LNCAP (cell line): ENCODE data around the gene CHAMP1.

Source experiments
- TF ChIP-seq, protein P1 (sequence below): fragments of 450-650 bp; IDR thresholded peaks from 2 replicates; pipeline ENCODE4 v1.5.1; 2017; ENCODE audit warnings: mild to moderate bottlenecking

Gene CHAMP1, protein sequence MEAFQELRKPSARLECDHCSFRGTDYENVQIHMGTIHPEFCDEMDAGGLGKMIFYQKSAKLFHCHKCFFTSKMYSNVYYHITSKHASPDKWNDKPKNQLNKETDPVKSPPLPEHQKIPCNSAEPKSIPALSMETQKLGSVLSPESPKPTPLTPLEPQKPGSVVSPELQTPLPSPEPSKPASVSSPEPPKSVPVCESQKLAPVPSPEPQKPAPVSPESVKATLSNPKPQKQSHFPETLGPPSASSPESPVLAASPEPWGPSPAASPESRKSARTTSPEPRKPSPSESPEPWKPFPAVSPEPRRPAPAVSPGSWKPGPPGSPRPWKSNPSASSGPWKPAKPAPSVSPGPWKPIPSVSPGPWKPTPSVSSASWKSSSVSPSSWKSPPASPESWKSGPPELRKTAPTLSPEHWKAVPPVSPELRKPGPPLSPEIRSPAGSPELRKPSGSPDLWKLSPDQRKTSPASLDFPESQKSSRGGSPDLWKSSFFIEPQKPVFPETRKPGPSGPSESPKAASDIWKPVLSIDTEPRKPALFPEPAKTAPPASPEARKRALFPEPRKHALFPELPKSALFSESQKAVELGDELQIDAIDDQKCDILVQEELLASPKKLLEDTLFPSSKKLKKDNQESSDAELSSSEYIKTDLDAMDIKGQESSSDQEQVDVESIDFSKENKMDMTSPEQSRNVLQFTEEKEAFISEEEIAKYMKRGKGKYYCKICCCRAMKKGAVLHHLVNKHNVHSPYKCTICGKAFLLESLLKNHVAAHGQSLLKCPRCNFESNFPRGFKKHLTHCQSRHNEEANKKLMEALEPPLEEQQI

DNA sequence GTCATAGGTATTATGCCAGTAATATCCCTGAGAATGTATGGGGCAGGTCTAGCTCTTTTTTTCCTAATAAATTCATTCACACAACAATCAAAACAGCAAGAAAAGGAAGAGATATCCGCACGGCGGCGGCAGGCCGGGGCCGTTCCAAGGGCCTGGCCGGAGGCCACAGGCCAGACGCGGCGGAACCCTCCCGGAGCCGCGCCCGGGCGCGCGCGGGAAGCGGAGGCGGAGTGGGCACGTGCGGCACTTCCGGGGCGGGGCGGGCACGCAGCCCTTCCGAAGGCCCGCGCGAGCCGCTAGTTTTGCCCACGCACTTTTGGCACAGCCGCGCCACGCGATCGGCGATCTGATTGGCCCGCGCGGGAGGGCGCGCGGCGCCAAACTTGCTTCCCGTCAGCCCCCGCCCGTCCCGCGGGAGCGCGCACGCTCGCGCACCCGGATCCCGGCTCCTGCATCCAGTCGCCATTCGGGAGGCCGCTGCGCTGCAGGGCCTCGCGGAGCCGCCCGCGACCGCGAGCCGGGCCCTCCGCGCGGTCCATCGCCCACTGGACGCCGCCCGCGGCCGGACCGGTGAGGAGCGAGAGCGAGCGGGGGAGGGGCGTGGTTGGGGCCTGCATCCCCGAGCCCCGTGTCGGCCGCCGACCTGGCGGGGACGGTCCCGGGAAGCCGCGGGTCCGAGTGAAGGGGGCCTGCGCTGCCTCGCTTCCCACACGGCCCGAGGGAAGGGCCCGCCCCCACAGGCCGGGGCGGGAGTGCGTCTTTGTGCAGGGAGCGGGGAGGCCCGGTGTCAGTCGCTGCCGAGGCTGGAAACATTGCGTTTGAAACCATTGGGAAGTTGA lies at the start of gene CHAMP1:
TSS of gene CHAMP1 (plus strand) at position 430 of the 839 bp plus-strand sequence. CDS start 9,340 bp downstream, outside the sequence.
- TF ChIP-seq, protein P1, sequence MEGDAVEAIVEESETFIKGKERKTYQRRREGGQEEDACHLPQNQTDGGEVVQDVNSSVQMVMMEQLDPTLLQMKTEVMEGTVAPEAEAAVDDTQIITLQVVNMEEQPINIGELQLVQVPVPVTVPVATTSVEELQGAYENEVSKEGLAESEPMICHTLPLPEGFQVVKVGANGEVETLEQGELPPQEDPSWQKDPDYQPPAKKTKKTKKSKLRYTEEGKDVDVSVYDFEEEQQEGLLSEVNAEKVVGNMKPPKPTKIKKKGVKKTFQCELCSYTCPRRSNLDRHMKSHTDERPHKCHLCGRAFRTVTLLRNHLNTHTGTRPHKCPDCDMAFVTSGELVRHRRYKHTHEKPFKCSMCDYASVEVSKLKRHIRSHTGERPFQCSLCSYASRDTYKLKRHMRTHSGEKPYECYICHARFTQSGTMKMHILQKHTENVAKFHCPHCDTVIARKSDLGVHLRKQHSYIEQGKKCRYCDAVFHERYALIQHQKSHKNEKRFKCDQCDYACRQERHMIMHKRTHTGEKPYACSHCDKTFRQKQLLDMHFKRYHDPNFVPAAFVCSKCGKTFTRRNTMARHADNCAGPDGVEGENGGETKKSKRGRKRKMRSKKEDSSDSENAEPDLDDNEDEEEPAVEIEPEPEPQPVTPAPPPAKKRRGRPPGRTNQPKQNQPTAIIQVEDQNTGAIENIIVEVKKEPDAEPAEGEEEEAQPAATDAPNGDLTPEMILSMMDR = no peak

DNA sequence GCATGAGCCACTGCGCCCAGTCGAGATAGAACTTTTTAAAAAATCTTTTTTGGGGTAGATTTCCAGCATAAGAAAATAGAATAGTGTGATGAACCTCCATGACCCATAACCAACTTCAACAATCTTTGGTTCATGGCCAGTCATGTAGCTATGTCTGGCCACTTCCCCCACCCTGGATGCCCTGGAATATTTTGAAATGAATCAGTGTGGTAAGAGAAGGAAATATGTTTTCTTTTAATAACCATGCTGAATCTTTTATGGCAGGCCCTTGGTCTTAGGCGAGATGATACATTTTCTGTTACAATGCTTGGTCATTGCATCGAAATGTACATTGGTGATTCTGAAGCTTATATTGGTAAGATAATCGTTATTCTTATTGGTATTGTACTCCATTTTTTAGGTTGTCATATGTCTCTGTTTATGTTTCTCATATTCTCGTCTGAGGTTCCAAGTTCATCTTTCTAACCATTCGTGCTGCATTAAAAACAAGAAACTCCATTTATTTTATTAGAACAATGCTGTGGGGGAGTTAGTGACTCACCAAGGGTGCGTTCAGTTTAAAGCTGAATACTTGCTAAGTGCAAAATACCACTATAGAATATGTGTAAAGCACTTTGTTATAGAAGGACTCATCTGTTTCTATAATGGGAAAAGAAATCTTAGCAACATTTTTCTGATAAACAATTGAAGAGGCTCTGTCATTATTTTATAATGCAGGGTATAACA lies 49.3 kb upstream of the CHAMP1 start:
- TF ChIP-seq, protein P1 = no peak

DNA sequence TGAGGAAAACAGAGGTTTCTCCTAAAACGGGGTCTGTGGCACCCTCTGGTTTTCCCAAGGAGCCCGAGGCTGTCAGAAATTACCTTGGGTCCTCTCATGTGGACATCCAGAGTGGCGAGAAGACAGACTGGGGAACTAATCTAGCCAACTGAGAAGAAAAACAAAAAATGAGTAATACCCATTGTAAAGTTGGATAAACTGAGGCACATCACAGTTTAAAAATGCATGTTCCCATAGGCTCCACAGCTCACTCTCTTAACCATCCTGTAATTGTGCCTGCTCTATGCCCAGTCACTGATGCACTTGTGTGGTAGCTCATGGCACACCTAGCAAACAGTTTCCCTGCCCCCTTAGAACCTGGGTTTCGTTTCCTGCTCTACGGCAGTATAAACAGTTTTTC lies 48.1 kb upstream of the CHAMP1 start:
- TF ChIP-seq, protein P1 = no peak

DNA sequence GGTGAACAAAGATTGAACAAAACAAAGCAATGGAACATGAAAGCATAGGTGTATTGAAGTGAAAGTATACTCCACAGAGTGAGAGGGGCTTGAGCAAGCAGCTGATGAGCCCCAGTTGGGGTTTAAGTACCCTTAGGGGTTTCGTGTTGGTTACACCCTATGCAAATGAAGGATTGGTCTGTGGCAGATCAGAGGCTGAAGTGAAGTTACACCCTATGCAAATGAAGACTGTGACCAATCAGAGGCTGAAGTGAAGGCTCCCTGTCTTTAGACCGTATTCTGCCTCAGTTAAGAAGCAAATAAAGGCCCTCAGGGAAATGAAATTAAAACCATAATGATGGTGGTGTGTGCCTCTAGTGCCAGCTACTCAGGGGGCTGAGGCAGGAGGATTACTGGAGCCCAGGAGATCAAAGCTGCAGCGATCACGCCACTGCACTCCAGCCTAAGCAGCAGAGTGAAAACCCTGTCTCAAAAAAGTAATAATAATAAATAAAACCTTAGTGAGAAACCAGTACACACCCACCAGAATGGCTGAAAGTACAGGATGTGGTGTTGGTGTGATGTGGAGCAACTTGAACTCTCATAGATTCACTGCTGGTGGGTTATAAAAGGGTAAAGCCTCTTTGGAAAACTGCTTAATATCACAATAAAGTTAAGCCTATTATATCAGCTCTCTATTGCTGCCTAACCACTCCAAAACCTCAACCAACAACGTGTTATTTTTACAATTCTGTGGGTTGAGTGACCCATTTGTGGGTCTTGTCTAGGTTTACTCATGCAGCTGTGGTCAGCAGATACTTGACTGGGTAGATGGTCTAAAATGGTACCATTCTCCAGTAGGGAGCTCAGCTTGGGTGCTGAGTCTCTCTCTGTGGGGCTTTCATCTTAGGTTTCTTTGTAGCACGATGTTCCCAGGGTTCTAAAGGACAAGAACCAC lies 45.7 kb upstream of the CHAMP1 start:
- TF ChIP-seq, protein P1 = no peak

DNA sequence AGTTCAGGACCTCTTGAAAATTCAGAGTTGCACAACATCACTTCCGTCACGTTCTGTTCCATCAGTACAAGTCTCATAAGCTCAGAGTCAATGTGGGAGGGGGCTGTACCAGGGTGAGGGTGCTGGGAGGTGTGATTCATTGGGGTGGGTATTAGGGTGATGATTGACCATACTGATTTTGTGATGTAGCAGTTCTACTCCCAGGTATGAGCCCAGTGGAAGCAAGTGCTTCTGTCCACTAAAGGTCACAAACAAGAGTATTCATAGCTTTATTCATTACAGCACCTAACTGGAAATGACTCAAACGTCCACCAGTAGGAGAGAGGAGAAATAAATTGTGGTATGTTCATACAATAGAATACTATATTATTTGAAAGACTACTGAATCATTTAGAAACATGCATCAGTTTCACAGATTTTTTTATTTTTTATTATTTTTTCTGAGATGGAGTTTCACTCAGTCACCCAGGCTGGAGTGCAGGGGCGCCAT lies 45.0 kb upstream of the CHAMP1 start:
- TF ChIP-seq, protein P1 = no peak

DNA sequence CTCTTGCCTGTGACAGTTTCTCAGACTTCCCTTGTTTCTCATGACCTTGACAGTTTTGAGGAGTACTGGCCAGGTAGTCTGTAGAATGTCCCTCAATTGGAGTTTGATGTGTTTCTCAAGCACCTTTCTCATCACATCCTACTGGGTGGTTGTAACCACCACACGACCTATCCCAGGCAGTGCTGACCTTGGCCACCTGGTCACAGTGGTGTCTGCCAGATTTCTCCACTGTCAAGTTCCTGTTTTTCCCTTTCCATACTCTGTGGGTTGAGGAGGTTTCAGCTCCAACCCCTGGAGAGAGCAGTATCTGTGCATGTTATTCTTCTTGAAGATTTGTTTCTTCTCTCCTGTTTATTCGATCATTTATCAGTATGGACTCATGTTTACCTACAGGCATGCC lies 41.3 kb upstream of the CHAMP1 start:
- TF ChIP-seq, protein P1 = no peak
